ENCODE results near the gene POU2AF1. TPM values are rescaled to one million over a fixed set of nuclear protein-coding genes. Genes with fewer than 3 reads are reported as not detected.
A peak's percentile ranks its signal among the peaks of the same experiment; 100 is the strongest.

The POU2AF1 gene
- total and polyA plus RNA-seq, 2 of the 13 experiments (the other 11 are each of a cell fraction or from before 2014, with no cell fraction given) = 1.9 to 3.6 TPM

GRCh38 chr11:111360150-111361043, 18.7 kb downstream of the POU2AF1 start (continued):
- TF ChIP-seq, protein P1, sequence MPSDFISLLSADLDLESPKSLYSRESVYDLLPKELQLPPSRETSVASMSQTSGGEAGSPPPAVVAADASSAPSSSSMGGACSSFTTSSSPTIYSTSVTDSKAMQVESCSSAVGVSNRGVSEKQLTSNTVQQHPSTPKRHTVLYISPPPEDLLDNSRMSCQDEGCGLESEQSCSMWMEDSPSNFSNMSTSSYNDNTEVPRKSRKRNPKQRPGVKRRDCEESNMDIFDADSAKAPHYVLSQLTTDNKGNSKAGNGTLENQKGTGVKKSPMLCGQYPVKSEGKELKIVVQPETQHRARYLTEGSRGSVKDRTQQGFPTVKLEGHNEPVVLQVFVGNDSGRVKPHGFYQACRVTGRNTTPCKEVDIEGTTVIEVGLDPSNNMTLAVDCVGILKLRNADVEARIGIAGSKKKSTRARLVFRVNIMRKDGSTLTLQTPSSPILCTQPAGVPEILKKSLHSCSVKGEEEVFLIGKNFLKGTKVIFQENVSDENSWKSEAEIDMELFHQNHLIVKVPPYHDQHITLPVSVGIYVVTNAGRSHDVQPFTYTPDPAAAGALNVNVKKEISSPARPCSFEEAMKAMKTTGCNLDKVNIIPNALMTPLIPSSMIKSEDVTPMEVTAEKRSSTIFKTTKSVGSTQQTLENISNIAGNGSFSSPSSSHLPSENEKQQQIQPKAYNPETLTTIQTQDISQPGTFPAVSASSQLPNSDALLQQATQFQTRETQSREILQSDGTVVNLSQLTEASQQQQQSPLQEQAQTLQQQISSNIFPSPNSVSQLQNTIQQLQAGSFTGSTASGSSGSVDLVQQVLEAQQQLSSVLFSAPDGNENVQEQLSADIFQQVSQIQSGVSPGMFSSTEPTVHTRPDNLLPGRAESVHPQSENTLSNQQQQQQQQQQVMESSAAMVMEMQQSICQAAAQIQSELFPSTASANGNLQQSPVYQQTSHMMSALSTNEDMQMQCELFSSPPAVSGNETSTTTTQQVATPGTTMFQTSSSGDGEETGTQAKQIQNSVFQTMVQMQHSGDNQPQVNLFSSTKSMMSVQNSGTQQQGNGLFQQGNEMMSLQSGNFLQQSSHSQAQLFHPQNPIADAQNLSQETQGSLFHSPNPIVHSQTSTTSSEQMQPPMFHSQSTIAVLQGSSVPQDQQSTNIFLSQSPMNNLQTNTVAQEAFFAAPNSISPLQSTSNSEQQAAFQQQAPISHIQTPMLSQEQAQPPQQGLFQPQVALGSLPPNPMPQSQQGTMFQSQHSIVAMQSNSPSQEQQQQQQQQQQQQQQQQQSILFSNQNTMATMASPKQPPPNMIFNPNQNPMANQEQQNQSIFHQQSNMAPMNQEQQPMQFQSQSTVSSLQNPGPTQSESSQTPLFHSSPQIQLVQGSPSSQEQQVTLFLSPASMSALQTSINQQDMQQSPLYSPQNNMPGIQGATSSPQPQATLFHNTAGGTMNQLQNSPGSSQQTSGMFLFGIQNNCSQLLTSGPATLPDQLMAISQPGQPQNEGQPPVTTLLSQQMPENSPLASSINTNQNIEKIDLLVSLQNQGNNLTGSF (CRISPR knock-in tag; IDR thresholded peaks at IDR 0.05) = no peak
- peak; percentile 83 for TF ChIP-seq ZSCAN25 (CRISPR knock-in tag; IDR thresholded peaks at IDR 0.05)
- no peak; the same call in 1 of the 2 replicates for TF ChIP-seq POLR2AphosphoS5 (IDR thresholded peaks at IDR 0.05; ENCODE audit: low read depth, low read length)
- TF ChIP-seq GFI1 (CRISPR knock-in tag; IDR thresholded peaks at IDR 0.05; ENCODE audit: borderline replicate concordance) = peak; percentile 96
- no peak for TF ChIP-seq TGIF2 (CRISPR knock-in tag; IDR thresholded peaks at IDR 0.05)
- TF ChIP-seq, protein P2, sequence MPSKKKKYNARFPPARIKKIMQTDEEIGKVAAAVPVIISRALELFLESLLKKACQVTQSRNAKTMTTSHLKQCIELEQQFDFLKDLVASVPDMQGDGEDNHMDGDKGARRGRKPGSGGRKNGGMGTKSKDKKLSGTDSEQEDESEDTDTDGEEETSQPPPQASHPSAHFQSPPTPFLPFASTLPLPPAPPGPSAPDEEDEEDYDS (CRISPR knock-in tag; IDR thresholded peaks at IDR 0.05) = peak; percentile 49; the same call in 1 of the 2 replicates
- peak; percentile 94 for TF ChIP-seq ZNF691 (CRISPR knock-in tag; IDR thresholded peaks at IDR 0.05; ENCODE audit: borderline replicate concordance, low read depth)
- peak; percentile 99 for TF ChIP-seq ZBTB42 (CRISPR knock-in tag; IDR thresholded peaks at IDR 0.05)
- TF ChIP-seq, protein P3, sequence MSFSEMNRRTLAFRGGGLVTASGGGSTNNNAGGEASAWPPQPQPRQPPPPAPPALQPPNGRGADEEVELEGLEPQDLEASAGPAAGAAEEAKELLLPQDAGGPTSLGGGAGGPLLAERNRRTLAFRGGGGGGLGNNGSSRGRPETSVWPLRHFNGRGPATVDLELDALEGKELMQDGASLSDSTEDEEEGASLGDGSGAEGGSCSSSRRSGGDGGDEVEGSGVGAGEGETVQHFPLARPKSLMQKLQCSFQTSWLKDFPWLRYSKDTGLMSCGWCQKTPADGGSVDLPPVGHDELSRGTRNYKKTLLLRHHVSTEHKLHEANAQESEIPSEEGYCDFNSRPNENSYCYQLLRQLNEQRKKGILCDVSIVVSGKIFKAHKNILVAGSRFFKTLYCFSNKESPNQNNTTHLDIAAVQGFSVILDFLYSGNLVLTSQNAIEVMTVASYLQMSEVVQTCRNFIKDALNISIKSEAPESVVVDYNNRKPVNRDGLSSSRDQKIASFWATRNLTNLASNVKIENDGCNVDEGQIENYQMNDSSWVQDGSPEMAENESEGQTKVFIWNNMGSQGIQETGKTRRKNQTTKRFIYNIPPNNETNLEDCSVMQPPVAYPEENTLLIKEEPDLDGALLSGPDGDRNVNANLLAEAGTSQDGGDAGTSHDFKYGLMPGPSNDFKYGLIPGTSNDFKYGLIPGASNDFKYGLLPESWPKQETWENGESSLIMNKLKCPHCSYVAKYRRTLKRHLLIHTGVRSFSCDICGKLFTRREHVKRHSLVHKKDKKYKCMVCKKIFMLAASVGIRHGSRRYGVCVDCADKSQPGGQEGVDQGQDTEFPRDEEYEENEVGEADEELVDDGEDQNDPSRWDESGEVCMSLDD (CRISPR knock-in tag; IDR thresholded peaks at IDR 0.05; ENCODE audit: borderline replicate concordance) = peak; percentile 93
- peak; percentile 97; the same call in 1 of the 2 replicates for TF ChIP-seq ZSCAN29 (CRISPR knock-in tag; conservative IDR thresholded peaks at IDR 0.05)
- TF ChIP-seq HNF4G (IDR thresholded peaks at IDR 0.05; ENCODE audit: borderline replicate concordance, low read depth, low read length) = peak; percentile 97
- peak; percentile 99 for TF ChIP-seq HNF4G (CRISPR knock-in tag; IDR thresholded peaks at IDR 0.05; ENCODE audit: borderline replicate concordance, low read depth)
- no peak for TF ChIP-seq ZNF432 (CRISPR knock-in tag; IDR thresholded peaks at IDR 0.05; ENCODE audit: borderline replicate concordance)
- TF ChIP-seq CBX5 (CRISPR knock-in tag; IDR thresholded peaks at IDR 0.05; ENCODE audit: borderline replicate concordance) = peak; percentile 91; the same call in 1 of the 2 replicates
- peak; percentile 97 for TF ChIP-seq ZBTB43 (CRISPR knock-in tag; conservative IDR thresholded peaks at IDR 0.05)
- no peak for TF ChIP-seq ZNF839 (CRISPR knock-in tag; IDR thresholded peaks at IDR 0.05; ENCODE audit: borderline replicate concordance)
